Measurements from ENCODE around the gene TMEM260.

The TMEM260 gene

DNA sequence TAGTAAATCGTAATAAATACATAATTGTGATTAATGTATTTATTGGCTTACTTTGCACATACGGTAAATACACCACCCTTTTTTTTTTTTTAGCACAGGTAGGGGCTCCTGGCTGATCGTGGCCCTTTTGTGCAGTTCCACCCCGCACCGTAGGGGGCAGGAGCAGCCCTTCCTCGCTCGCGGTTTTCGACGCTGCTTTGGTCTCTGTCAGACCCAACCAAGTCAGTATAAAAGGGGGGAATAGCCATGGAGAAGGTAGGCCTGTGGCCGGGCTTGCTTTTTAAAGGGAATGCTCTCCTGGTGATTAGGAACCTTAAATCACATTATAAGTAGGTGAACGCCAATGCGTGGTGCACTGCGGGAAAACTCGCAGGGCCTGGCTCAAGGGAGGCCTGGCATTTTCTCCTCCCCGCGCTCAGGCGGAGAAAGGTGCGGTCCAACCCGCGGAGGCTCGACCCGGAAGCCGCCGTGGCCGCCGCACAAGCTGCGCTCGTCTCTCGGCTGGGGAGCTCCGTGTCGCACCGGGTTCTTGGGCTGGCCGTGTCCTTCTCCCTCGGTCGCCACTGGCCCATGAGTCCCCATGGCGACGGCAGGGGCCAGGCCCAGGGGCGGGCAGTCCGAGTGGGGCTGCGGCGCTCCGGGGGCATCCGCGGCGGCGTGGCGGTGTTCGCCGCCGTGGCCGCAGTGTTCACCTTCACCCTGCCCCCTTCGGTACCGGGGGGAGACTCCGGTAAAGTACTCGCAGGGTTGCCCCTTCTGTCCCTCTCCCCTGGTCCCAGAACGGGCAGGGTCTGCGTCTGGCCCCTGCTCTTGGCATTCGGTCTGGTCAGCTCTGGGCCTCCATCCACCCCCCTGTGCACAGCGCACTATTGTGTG, at the start of gene TMEM260:
Gene TMEM260, plus strand, starts transcription at position 454 of the 876 bp plus-strand sequence. Its CDS starts 117 bp downstream, at position 571.
- peak; percentile 92 to 94 for DNase-seq

DNA sequence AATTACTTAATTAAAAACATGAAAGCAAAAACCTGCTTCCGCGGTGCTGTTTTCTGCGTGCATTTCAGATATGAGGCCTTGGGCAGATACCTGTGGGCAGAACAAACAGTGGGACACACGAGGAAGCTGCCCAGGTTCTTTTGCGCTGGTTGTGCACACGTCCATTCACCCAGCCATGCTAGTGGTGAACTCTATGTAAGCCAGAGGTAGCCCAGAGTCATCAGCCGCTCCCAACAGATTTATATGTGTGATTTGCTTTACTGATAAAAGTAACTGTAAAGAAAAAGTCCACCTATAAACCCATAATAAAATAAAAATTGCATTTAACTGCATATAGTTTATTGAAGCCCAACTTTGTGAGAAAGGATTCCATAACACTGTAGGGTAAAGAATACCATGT, 47.1 kb upstream of the TMEM260 start:
- no peak for DNase-seq

DNA sequence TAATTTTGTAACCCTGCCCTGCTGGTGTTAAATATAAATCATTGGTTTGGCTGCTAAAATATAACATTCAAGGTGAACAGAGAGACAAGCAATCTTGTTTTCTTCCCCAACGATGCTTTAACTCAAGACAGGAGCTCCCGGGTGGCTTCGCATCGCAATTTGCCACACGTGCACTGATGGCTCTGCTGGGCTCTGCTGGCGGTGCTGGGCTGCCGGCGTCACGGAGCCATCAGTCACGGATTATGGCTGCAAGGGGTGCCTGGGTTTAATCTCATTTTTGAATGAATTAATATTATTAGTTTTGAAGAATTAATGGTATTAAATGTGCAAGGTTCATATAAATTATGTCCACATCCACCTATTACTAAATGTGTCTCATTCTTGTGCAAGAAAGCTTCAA, 44.9 kb upstream of the TMEM260 start:
- no peak for DNase-seq

DNA sequence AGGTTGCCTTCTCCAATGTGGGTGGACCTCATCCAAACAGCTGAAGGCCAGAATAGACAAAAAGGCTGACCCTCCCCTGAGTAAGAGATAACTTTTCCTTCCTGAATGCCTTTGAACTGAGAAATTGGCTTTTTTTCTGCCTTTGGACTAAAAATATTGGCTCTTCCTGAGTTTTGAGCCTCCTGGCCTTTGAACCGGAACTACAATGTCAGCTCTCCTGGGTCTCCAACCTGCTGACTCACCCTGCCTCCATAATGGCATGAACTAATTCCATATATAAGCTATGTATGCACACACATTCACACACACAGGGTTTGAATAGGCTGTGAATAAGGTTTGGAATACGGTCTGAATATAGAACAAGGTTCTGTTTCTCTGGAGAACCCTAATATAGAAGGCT, 39.7 kb upstream of the TMEM260 start:
- DNase-seq = no peak

DNA sequence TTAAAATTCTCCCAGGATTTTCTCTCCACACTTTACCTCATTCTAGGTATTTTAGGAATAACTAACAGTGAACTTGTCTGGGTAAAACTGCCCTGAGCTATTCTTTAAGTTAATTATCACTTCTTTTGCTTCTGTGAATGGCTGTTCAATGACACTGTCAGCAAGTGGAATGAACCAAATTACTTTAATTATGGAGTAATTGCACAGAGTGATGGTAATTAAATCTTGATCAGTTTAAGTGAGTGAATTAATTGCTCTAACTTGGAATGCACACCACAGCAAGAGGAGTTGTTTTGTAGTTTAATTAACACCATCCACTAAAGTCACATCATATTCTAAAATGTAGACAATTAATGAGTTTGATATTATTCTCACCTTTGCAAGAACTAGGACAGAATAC, 36.2 kb upstream of the TMEM260 start:
- DNase-seq = no peak

DNA sequence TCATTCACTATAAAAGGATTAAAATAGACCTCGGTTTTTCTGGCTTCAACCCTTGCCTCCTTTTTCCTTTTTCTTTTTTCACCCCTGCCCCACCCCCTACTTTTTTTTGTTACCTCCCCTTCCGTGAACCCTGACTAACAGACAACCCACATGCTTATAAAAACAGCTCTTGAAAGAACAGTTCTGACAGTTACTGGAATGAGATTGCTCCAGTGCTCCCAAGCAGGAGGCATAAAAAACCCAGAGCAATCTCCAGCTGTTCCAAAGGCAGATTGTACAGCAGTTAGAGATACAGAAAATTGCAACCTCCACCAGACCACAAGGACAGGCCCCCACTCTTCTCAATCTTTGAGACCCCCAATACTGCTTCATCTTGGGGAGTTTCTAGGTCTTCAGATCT, 29.9 kb upstream of the TMEM260 start:
- no peak for DNase-seq

DNA sequence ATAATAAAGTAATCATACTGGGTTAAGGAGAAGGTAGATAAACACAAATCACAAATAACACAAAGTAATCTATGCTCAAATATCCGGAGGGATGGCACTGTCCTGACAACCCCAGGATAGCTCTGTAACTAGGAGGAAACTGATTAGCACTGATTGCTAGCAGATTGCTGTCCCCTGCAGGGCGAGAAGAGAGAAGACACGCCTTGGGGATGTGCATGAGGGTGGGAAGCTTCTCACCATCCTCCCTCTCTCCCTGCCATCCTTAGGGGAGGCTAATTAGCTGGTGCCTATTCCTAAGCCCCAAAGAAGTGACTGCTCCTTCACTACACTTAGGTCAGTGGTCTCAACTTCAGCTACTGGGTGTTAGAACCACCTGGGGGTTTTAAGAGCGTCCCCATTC, 27.0 kb upstream of the TMEM260 start:
- no peak for DNase-seq

DNA sequence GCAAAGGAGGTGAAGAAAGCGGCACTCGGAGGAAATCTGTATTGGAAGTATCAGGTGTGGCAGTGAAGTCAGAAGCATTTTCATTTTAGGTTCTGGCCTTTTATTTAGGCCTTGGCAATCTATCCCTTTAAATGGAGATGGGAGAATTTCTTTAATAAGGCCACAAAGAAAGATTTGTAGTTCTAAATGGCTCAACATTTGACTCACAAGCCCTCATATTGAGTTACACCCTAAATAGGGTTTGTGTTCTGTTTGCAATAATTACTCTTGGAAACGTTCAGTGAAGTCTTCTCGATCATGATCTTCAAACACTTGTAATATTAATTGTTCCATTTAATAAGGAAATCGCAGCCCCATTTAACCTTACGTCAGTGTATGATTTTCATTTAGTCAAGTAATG, 25.3 kb upstream of the TMEM260 start:
- no peak for DNase-seq

DNA sequence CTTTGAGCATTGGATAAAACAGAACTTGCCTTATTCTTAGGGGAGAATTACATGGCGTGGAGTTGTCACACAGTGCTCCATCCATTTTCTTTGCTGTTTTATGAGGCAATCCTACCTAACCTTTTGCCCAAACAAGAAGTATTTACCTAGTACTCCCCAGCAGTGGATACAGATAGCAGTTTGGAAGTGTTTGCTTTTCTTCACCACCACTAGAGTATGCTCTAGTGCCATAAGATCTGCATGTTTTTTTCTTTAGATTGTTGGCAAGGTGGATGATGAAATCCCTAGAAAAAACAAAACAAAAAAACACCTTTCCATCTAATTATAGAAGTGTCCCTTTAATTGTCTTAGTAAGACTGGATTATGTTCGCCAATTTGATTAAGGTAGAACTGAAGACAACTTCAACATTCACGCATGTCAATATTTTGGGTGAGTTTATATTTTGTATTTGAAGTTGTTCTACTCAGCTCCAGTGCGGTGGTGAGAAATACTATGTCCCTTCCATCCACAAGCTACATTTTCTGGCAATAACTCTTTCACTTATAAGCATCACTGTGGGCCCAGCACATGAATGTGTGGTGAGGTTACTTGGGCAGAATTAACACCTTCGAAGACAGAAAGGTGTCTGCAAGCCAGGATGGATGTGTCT, 23.6 kb upstream of the TMEM260 start:
- no peak for DNase-seq

DNA sequence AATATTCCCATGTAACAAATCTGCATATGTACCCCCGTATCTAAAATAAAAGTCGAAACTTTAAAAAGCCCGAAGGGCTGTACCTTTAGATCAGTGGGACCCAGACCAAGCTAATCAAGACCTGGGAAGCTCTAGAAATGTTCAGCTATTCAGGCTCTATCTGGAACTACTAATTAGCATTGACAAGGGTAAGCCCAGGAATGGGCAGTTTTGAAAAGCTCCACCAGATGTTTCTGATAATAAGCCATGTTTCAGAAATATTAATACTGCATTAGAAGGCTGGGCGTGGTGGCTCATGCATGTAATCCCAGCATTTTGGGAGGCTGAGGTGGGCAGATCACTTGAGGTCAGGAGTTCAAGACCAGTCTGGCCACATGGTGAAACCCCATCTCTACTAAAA, 20.4 kb upstream of the TMEM260 start:
- DNase-seq = no peak

DNA sequence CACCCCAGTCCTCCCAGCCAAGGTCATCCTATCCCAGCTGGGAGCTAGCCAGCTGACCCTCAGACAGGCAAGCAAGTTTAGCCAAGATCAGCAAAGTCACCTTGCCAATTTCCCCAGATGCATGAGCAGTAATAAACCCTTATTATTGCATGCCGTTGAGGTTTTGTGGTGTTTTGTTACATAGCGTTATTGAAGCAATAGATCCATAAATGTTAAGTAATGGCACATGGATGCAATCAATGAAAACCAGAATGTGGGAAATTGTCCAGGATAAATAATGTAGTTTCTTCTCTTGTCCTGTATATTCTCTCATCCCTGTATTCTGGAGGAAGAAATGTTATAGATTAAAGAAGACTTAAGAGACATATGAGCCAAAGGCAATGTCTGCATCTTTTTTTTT, 18.0 kb upstream of the TMEM260 start:
- no peak for DNase-seq

DNA sequence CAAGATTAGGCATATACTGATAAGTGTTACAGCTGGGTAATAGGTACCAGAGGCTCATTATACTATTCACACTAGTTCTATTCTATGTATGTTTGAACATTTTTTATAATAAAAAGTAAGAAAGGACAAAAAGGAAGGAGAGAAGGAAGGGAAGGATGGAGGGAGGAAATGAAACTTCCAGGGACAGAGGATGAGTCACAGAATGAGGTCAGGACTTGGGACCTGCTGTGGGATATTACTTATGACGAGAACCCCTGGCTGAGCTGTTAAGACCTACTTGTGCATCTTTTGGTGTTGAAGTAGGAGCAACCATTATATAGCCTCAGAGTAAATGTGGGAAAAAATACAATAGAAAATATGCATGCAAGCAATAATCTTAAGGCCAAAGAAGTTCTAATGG, 16.7 kb upstream of the TMEM260 start:
- DNase-seq = no peak

DNA sequence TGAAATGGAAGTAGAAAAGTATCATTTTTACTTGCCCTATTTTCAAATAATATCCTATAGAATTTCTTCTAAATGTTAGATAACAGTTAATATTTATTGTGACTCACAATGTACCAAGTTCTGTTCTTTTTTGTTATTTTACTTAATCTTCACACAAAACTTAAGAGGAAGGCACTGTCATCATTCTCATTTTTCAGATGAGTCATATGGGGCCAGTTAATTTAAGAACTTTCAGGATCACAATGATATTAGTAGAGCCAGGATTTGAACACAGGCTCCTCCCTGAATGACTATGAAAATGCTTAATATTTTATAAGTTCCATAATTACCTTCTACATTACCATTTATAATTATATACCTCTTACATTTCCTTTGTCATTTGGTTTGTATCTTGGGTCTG, 10.4 kb upstream of the TMEM260 start:
- no peak for DNase-seq

DNA sequence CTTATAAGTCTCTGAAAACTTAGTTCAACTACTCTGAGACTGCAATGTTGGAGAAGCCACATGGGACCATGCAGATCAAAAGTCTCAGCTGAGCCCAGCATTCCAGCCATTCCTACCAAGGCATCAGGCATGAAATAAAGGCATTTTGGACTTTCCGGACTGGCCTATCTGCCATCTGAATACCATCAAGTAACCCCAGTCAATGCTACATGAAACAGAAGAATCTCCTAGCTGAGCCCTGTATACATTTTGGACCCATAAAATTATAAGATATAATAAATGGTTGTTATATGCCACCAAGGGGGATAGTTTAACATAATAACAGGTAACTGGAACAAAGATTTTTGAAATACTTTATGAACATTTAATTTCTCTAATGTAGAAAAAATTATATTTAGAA, 9.3 kb upstream of the TMEM260 start:
- no peak for DNase-seq

DNA sequence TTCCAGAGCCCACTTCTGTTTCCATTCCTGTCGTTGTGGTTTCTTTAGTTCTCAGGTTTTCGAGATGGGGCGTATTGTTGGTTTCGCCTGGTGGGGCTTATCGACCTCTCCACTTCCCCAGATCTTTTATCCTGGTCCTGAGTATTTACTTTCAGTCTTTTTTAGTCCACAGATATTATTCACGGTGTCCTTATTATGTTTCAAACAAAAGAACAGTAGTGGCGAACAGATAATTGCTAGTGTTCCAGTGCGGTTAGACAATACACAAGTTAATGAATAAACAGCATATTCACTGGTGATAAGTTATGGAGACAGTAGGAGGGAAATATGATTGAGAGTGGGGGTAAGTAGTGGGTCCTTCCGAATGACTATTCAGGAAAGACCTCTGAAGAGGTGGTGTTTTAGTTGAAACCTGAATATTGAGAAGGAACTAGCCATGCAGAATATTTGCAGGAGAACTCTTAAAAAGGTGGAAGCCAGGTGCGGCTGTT, 668 bp downstream of the TMEM260 start:
- DNase-seq = no peak

DNA sequence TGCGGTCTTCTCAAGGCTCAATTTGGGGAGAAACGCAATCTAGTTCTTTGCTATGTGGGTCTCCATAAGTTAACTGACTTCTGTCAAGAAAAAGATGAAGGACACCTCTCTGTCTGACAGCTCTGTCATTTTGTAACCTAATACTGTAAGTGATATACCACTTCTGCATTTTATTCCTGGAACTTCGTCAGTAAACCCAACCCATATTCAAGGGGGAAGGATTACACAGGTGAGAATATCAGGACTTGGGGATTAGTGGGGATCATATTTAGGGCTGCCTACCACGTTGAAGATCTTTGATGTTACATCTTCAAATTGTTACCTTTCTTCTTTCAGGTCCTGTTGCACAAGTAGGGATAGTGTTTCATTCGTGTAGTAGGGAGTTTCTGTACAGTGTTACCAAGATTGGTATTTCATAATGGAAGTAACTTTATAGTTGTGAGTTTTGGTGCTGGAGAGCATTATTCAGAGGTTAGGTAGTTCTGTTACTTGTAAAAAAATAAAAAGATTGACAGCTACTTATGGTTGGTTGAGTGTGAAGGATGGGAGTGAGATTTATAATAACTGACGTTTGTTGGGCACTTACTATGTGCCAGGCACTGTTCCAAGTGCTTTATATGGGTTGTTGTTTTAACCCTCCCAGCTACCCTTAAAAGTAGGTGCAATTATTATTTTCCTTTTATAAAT, 1.6 kb downstream of the TMEM260 start:
- no peak for DNase-seq

DNA sequence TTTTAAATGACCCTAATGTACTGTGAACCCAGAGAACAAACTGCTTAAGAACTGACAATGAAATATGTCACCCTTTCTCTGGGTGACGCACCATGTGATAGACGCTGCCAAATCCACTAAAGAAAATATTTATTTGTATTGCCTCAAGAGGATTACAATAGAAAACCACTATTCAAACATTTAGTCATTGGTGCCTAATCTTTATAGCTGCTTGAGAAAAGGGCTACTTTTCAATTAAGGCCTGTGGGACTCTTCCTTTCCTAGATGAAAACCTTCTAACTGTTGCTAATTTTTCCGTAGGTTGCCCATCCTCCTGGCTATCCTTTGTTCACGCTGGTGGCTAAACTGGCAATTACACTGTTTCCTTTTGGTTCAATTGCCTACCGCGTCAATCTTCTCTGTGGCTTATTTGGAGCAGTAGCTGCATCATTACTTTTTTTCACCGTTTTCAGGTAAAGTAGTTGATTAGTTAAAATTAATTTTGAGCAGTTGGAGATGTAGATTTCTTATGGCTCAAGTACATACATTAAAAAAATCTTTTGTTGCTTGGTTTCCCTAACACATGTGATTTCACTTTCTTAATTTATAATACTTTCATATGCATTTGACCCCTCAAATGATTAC, 6.0 kb downstream of the TMEM260 start:
- DNase-seq = no peak

DNA sequence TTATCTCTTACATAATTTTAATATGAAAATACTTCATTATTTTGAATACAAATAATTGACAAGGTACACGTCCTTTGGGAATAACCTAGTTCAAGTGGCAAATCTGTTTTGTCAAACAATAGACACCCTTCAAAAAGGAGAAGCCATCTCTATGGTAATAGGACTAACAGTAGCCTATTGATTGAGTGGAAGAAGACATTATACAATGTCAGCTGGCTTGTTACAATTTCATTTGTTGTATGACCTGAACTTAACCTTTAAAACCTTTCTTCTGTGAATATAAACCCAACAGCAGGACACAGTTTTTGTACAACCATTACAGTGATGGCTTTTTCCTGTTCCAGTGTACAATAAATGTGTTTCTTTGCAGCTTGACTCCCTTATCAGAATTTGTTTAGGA, 8.1 kb downstream of the TMEM260 start:
- DNase-seq = no peak

DNA sequence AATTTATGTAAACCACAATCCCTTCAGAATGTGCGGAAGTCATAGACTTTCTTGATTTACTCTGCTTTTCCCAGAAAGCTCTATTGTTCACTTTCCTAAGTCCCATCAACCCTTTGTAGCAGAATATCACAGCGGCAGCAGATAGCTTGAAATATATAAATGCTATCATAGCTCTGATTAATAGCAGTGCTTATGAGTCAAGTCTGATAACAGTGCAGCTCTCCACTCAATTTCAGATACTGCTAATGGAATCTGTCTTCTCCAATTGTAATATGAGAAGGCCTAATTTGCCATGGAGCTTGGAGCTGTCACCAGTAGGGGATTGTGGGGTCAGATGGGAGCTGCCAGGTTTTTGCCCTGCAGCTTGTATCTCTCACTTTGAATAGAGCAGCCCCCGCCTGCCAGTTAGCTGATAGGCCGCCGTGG, 10.9 kb downstream of the TMEM260 start:
- DNase-seq = no peak

DNA sequence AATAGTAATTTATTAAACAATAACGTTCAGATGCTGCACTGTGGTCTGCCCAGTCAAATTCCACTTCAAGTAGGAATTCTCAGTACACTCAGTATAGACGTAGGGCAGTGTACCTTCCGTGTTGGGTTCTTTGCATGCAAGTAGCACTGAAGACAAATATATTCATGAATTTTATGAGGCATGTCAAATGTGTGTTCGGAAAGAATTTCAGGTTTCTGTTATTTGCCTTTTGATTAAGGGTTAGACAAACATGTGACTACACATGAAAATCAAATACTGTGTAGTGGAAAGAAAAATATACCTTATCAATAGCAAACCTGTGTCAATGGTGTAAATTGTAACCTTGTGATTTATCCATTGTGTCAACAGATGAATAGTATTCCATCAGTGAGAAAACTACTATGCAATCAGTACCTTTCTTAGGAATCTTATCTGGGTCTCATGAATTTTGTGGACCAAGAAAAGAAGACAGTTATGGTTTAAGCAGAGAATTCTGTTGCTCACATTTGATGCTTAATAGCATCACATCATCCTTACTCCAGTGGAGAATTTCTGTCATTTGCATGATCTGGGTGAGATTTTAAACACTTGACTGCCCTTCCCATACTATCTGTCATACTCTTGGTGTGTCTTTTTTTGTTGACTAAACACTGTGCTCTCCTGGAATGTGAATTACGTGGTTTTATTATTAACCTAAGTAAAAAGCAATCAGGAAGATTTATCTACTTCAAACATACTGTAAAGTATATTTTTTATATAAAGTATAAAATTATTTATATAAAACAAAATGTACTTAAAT, 13.3 kb downstream of the TMEM260 start:
- no peak for DNase-seq

DNA sequence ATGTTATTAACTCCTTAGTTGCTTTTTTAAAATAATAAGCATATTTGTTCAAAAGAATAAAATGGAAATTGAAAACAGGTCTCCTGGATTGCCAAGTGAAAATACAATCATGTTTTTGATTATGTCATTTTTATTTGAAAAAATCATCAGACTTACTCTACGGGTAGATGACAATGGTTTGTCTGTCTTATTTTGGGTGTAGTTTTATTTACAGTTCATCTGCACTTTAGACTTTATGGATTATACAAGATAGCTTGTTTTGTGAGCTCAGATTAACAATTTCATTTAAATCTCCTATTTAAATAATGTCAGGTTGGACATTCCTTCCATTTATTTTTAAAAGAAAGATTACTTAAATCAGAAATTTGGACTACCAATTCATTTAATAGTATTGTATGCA, 14.8 kb downstream of the TMEM260 start:
- no peak for DNase-seq

DNA sequence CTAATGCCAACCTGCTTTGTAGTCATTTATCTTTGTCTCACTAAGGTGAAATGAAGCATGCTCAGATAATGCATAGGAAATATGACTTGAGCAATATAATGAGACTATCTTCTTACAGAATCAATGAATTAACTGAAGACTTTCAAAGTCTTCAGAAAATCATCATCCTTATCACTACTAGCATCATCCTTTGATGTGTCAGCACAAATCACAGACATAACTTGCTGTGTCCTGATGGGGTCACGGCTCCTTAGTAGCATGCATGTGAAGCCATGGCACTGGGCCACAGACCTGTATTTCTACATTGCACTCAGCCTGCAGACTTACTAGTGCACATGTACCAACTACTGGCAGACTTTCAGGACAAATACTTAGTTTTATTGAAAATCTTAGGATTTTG, 18.9 kb downstream of the TMEM260 start:
- DNase-seq = no peak

Measured in activated CD4-positive, alpha-beta T cell treated with anti-CD3 and anti-CD28 coated beads, Interleukin-2, amount 50 U/mL, for 48 hours (primary cell).